ENCODE results near the gene DOLPP1.

DNA sequence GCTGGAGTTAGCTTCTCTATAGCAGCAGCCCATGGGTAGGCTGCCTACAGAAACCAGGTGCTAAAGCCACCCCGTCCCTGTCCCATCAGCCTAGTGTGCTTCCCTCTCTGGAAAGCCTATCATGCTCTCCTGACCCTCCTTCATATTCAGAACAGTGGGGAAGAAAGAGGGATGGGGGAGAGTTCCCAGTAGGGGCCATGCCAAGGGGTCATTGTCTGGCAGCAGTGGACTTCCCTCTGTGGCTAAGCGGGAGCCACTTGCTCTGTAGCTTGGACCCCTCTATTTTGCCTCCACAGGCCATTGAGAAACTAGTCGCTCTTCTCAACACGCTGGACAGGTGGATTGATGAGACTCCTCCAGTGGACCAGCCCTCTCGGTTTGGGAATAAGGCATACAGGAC is 47.8 kb downstream of the DOLPP1 start:
- TF ChIP-seq, protein P1, sequence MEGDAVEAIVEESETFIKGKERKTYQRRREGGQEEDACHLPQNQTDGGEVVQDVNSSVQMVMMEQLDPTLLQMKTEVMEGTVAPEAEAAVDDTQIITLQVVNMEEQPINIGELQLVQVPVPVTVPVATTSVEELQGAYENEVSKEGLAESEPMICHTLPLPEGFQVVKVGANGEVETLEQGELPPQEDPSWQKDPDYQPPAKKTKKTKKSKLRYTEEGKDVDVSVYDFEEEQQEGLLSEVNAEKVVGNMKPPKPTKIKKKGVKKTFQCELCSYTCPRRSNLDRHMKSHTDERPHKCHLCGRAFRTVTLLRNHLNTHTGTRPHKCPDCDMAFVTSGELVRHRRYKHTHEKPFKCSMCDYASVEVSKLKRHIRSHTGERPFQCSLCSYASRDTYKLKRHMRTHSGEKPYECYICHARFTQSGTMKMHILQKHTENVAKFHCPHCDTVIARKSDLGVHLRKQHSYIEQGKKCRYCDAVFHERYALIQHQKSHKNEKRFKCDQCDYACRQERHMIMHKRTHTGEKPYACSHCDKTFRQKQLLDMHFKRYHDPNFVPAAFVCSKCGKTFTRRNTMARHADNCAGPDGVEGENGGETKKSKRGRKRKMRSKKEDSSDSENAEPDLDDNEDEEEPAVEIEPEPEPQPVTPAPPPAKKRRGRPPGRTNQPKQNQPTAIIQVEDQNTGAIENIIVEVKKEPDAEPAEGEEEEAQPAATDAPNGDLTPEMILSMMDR (IDR thresholded peaks at IDR 0.05; ENCODE audit: control extremely low read depth in 1 of 3, insufficient read depth in 1 of 3, low read depth in 1 of 3, low read length in 3 of 3), result no peak
- TF ChIP-seq JUN (IDR thresholded peaks at IDR 0.05; ENCODE audit: low read depth, low read length), result no peak
- no peak for TF ChIP-seq CEBPB (IDR thresholded peaks at IDR 0.05; ENCODE audit: low read depth, low read length)
- TF ChIP-seq GABPA (IDR thresholded peaks at IDR 0.05; ENCODE audit: borderline replicate concordance, insufficient read depth, low read length), result no peak
- no peak for TF ChIP-seq NANOG (IDR thresholded peaks at IDR 0.05; ENCODE audit: insufficient read depth, low read depth, low read length, poor library complexity, severe bottlenecking)
- no peak for TF ChIP-seq JUND (IDR thresholded peaks at IDR 0.05; ENCODE audit: low read length)
- no peak for TF ChIP-seq RXRA (IDR thresholded peaks at IDR 0.05; ENCODE audit: insufficient read depth, low read depth, low read length)

Measured in H1 (cell line).